ENCODE results near the gene ARHGAP10.

The ARHGAP10 gene

GRCh38 chr4:147727476-147728028 lies 4.3 kb upstream of the ARHGAP10 start:
- Histone ChIP-seq H3K27ac (no peak overlapping the region), H3K36me3 (no peaks in the 10 kb centered on the region), H3K4me3 (no peak overlapping the region), H4K20me1 (no peaks in the 10 kb centered on the region), H3K27me3 (no peaks in the 10 kb centered on the region; a peak in 1 of 22 replicates), H3K9ac (no peak overlapping the region), H3K9me3 (replicated peaks in 1 of 11) (no peaks in the 10 kb centered on the region), H3K4me2 (no peak overlapping the region), H3K4me1 (peaks cover 0 to 16% (median 8%) of the 10 kb centered on the region in 10 experiments; a peak in 11 of 20 replicates)
- TF ChIP-seq Cebpa-rat (IDR thresholded peaks at IDR 0.05), result no peak

GRCh38 chr4:147730333-147730732 lies 1.6 kb upstream of the ARHGAP10 start:
- H3K4me1 ChIP-seq, result peaks cover 11 to 34% (median 25%) of the 10 kb centered on the region in 10 experiments
- H3K27ac ChIP-seq, result no peak overlapping the region
- peak overlapping the region in 1 of 11 experiments; percentile 94; a peak in 1 of 22 replicates for H3K4me2 ChIP-seq
- H4K20me1 ChIP-seq, result peaks cover 6 to 25% (median 20%) of the 10 kb centered on the region in 11 experiments; a peak in 18 of 22 replicates
- no peak for TF ChIP-seq Cebpa-rat (IDR thresholded peaks at IDR 0.05)
- no peaks in the 10 kb centered on the region for H3K36me3 ChIP-seq
- no peaks in the 10 kb centered on the region for H3K9me3 ChIP-seq (replicated peaks in 1 of 11)
- H3K27me3 ChIP-seq, result peaks cover 0 to 10% (median 0%) of the 10 kb centered on the region in 11 experiments; a peak in 7 of 22 replicates
- H3K9ac ChIP-seq, result no peak overlapping the region
- no peak overlapping the region for H3K4me3 ChIP-seq

- TF ChIP-seq Cebpa-rat (IDR thresholded peaks at IDR 0.05), result no peak
- Histone ChIP-seq H3K9me3 (replicated peaks in 1 of 11) (no peaks in the 10 kb centered on the region), H3K4me1 (peaks cover 11 to 48% (median 25%) of the 10 kb centered on the region in 10 experiments), H3K36me3 (no peaks in the 10 kb centered on the region), H3K4me3 (peak overlapping the region; percentile 77 to 91 (median 84)), H4K20me1 (peaks cover 6 to 45% (median 24%) of the 10 kb centered on the region in 11 experiments; a peak in 18 of 22 replicates), H3K9ac (peak overlapping the region; percentile 70 to 88 (median 84)), H3K4me2 (peak overlapping the region; percentile 85 to 98 (median 91)), H3K27ac (peak overlapping the region; percentile 59 to 79 (median 70)), H3K27me3 (peaks cover 0 to 10% (median 0%) of the 10 kb centered on the region in 11 experiments; a peak in 7 of 22 replicates)
Observed at GRCh38 chr4:147732518-147733235, 789 bp downstream of the ARHGAP10 start.

GRCh38 chr4:147733716-147734344 lies 1.9 kb downstream of the ARHGAP10 start:
- peak overlapping the region in 2 of 11 experiments; percentile 79 to 85; a peak in 3 of 22 replicates for H3K9ac ChIP-seq
- no peak for TF ChIP-seq Cebpa-rat (IDR thresholded peaks at IDR 0.05)
- H3K27ac ChIP-seq, result no peak overlapping the region
- peak overlapping the region; percentile 85 to 98 (median 91) for H3K4me2 ChIP-seq
- H4K20me1 ChIP-seq, result peaks cover 6 to 45% (median 24%) of the 10 kb centered on the region in 11 experiments; a peak in 18 of 22 replicates
- H3K4me3 ChIP-seq, result peak overlapping the region in 9 of 10 experiments; percentile 77 to 91 (median 84); a peak in 17 of 20 replicates
- no peaks in the 10 kb centered on the region for H3K36me3 ChIP-seq
- H3K27me3 ChIP-seq, result peaks cover 0 to 10% (median 0%) of the 10 kb centered on the region in 11 experiments; a peak in 7 of 22 replicates
- no peaks in the 10 kb centered on the region for H3K9me3 ChIP-seq (replicated peaks in 1 of 11)
- H3K4me1 ChIP-seq, result peaks cover 11 to 48% (median 25%) of the 10 kb centered on the region in 10 experiments

GRCh38 chr4:147734496-147734895 lies 2.6 kb downstream of the ARHGAP10 start:
- Histone ChIP-seq H3K9ac (no peak overlapping the region), H3K9me3 (replicated peaks in 1 of 11) (no peaks in the 10 kb centered on the region), H3K36me3 (no peaks in the 10 kb centered on the region), H3K27me3 (peaks cover 0 to 10% (median 0%) of the 10 kb centered on the region in 11 experiments; a peak in 7 of 22 replicates), H3K27ac (no peak overlapping the region), H4K20me1 (peaks cover 6 to 45% (median 24%) of the 10 kb centered on the region in 11 experiments; a peak in 18 of 22 replicates), H3K4me3 (peak overlapping the region in 2 of 10 experiments; percentile 84 to 91; a peak in 3 of 20 replicates), H3K4me1 (peaks cover 11 to 48% (median 25%) of the 10 kb centered on the region in 10 experiments), H3K4me2 (peak overlapping the region in 10 of 11 experiments; percentile 85 to 97 (median 91); a peak in 15 of 22 replicates)
- TF ChIP-seq Cebpa-rat (IDR thresholded peaks at IDR 0.05), result no peak

- no peaks in the 10 kb centered on the region for H3K36me3 ChIP-seq
- H3K9me3 ChIP-seq (replicated peaks in 1 of 11), result no peaks in the 10 kb centered on the region
- peaks cover 0 to 10% (median 0%) of the 10 kb centered on the region in 11 experiments; a peak in 7 of 22 replicates for H3K27me3 ChIP-seq
- H3K27ac ChIP-seq, result no peak overlapping the region
- no peak for TF ChIP-seq Cebpa-rat (IDR thresholded peaks at IDR 0.05)
- no peak overlapping the region for H3K4me3 ChIP-seq
- peaks cover 6 to 50% (median 24%) of the 10 kb centered on the region in 11 experiments; a peak in 18 of 22 replicates for H4K20me1 ChIP-seq
- no peak overlapping the region for H3K9ac ChIP-seq
- peaks cover 11 to 45% (median 25%) of the 10 kb centered on the region in 10 experiments for H3K4me1 ChIP-seq
- H3K4me2 ChIP-seq, result peak overlapping the region in 2 of 11 experiments; percentile 10 to 91; a peak in 3 of 22 replicates
Observed at GRCh38 chr4:147735413-147736301, 3.8 kb downstream of the ARHGAP10 start.

- H3K9me3 ChIP-seq (replicated peaks in 1 of 11), result no peaks in the 10 kb centered on the region
- peaks cover 0 to 10% (median 0%) of the 10 kb centered on the region in 11 experiments; a peak in 7 of 22 replicates for H3K27me3 ChIP-seq
- no peak overlapping the region for H3K27ac ChIP-seq
- H3K36me3 ChIP-seq, result no peaks in the 10 kb centered on the region
- no peak for TF ChIP-seq Cebpa-rat (IDR thresholded peaks at IDR 0.05)
- H3K9ac ChIP-seq, result no peak overlapping the region
- peaks cover 6 to 51% (median 24%) of the 10 kb centered on the region in 11 experiments; a peak in 18 of 22 replicates for H4K20me1 ChIP-seq
- no peak overlapping the region for H3K4me3 ChIP-seq
- peaks cover 11 to 38% (median 18%) of the 10 kb centered on the region in 10 experiments for H3K4me1 ChIP-seq
- H3K4me2 ChIP-seq, result peak overlapping the region in 2 of 11 experiments; percentile 10 to 91; a peak in 2 of 22 replicates
Observed at GRCh38 chr4:147736458-147736857, 4.6 kb downstream of the ARHGAP10 start.

- no peaks in the 10 kb centered on the region for H3K9me3 ChIP-seq (replicated peaks in 1 of 11)
- no peak for TF ChIP-seq Cebpa-rat (IDR thresholded peaks at IDR 0.05)
- H3K4me2 ChIP-seq, result no peak overlapping the region
- no peak overlapping the region for H3K27ac ChIP-seq
- H3K27me3 ChIP-seq, result peaks cover 0 to 10% (median 0%) of the 10 kb centered on the region in 11 experiments; a peak in 7 of 22 replicates
- H3K9ac ChIP-seq, result no peak overlapping the region
- H3K4me1 ChIP-seq, result peaks cover 11 to 44% (median 17%) of the 10 kb centered on the region in 10 experiments
- no peaks in the 10 kb centered on the region for H3K36me3 ChIP-seq
- peaks cover 6 to 51% (median 24%) of the 10 kb centered on the region in 11 experiments; a peak in 18 of 22 replicates for H4K20me1 ChIP-seq
- H3K4me3 ChIP-seq, result no peak overlapping the region
Observed at GRCh38 chr4:147737623-147738022, 5.7 kb downstream of the ARHGAP10 start.

All from BLaER1 treated with 17β-estradiol and CSF1 and Interleukin-3, amounts not matched to agents 10 nM and 100 nM (cell line).